GM12874 (cell line): ENCODE data around the gene TMEM192.

ENCODE experiments used
- TF ChIP-seq, protein P1 (sequence below): IDR thresholded peaks from 2 replicates; pipeline ENCODE4 v1.5.1; 2011; ENCODE audit warnings: low read depth, mild to moderate bottlenecking, control low read depth, low read length, moderate library complexity; ENCODE audit not compliant: insufficient read depth

The TMEM192 gene

DNA sequence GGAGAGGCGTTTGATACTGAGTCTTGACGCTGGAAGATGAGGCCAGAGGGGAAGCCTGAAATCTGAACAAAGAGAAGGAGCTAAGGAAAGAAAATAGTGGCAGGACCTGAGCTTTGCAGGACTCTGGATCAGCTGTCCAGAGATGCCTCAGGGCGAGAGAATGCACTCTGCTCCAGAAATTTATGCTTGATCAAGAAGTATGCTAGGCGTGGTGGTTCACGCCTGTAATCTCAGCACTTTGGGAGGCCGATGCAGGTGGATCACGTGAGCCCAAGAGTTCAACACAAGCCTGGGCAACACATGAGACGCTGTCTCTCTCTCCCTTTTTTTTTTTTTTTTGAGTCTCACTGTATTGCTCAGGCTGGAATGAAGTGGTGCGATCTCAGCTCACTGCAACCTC is 57.1 kb downstream of the TMEM192 start:
- TF ChIP-seq, protein P1, sequence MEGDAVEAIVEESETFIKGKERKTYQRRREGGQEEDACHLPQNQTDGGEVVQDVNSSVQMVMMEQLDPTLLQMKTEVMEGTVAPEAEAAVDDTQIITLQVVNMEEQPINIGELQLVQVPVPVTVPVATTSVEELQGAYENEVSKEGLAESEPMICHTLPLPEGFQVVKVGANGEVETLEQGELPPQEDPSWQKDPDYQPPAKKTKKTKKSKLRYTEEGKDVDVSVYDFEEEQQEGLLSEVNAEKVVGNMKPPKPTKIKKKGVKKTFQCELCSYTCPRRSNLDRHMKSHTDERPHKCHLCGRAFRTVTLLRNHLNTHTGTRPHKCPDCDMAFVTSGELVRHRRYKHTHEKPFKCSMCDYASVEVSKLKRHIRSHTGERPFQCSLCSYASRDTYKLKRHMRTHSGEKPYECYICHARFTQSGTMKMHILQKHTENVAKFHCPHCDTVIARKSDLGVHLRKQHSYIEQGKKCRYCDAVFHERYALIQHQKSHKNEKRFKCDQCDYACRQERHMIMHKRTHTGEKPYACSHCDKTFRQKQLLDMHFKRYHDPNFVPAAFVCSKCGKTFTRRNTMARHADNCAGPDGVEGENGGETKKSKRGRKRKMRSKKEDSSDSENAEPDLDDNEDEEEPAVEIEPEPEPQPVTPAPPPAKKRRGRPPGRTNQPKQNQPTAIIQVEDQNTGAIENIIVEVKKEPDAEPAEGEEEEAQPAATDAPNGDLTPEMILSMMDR = no peak

DNA sequence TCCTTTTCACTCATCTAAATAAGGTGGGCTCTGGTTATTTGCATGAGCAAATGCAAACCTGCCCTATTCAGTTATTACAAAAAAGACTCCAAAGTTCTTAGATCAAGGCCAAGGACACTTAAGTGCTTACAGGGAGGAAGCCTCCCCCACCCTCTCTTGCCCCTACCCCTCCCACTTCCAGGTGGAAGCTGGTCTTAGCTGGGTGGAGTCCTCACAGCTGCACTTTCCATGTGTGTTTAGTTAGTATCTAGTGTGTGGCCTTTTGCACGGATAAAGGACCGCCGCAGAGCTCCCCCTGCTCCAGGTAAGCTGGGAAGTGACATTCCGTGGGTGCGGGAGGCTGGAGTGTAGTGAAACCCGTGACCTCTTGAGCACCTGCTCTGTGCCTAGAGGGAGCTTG is 59.0 kb downstream of the TMEM192 start, which contains the start of gene TRIM75:
Gene TRIM75 (plus strand): TSS at position 222 of the 400 bp plus-strand sequence. CDS start 5,282 bp downstream, outside the sequence.
- TF ChIP-seq, protein P1 = no peak

GRCh38 chr4:165052627-165053026 is 60.0 kb downstream of the TMEM192 start:
- TF ChIP-seq, protein P1 = no peak

GRCh38 chr4:165048170-165048569 is 64.5 kb downstream of the TMEM192 start:
- TF ChIP-seq, protein P1 = no peak

GRCh38 chr4:165031436-165032211 is 81.0 kb downstream of the TMEM192 start, which contains the start of gene TRIM60:
TRIM60 (plus strand) TSS chr4:165031999; CDS start chr4:165040073, 8,074 bp downstream.
- TF ChIP-seq, protein P1 = no peak

DNA sequence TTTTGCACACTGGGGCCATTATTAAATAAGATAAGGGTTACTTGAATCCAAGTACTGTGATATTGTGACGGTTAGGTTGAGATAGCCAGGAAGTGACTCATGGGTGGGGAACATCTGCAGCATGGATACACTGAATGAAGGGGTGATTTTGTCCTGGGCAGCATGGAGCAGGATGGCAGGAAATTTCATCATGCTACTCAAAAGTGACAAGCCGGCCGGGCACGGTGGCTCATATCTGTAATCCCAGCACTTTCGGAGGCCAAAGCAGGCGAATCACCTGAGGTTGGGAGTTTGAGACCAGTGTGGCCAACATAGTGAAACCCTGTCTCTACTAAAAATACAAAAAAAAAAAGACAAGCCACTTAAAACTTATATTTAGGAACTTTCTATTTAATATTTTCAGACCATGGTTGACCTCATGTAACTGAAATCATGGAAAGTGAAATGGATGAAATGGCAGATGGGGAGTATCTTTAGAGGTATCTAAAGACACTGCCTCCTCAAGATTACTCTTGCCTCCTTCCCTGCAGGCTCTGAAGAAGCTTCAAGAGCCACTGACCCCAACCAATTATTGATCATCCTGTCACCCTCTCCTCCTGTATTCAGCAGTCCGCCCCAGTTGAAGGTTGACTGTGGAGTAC is 84.8 kb downstream of the TMEM192 start:
- TF ChIP-seq, protein P1 = no peak
